Lung (tissue), 12 donors: ENCODE data around the gene HTRA3. TPM values are rescaled to one million over a fixed set of nuclear protein-coding genes. Genes with fewer than 3 reads are reported as not detected.

Experiments
- ATAC-seq: fragments of 200-7000 bp; cut with Tn5 transposase; one replicate; pipeline ENCODE4 v1.9.1; 2020; ENCODE audit warnings: moderate number of reproducible peaks; ENCODE audit not compliant: insufficient read depth, low FRiP score
- DNase-seq, 3 donors: peaks; one replicate each; pipeline ENCODE4 v3.0.0-alpha.2; 2013 to 2017
- H3K27ac ChIP-seq, 2 donors: one replicate each; pipeline ENCODE4 v1.5.1; 2013; ENCODE audit warnings: mild to moderate bottlenecking in 2 of 2, moderate library complexity in 2 of 2, control low read depth in 1 of 2, inconsistent platforms in 1 of 2, low read depth in 1 of 2, low read length in 1 of 2
- H3K27me3 ChIP-seq, 3 donors: one replicate each; pipeline ENCODE4 v1.5.1; 2013; ENCODE audit warnings: low read length in 2 of 3; ENCODE audit not compliant: control insufficient read depth in 3 of 3, insufficient read depth in 3 of 3
- H3K36me3 ChIP-seq, 4 donors: one replicate each; pipeline ENCODE4 v1.5.1; 2013; ENCODE audit warnings: low read length in 4 of 4, mild to moderate bottlenecking in 1 of 4, moderate library complexity in 1 of 4; ENCODE audit not compliant: control insufficient read depth in 4 of 4, insufficient read depth in 4 of 4
- H3K4me1 ChIP-seq, 5 donors: one replicate each; pipeline ENCODE4 v1.5.1; 2013; ENCODE audit warnings: low read length in 5 of 5, mild to moderate bottlenecking in 2 of 5, moderate library complexity in 1 of 5; ENCODE audit not compliant: control insufficient read depth in 5 of 5, insufficient read depth in 5 of 5
- H3K4me3 ChIP-seq: one replicate; pipeline ENCODE4 v1.5.1; 2013; ENCODE audit warnings: mild to moderate bottlenecking, control low read depth, moderate library complexity
- H3K9ac ChIP-seq, 2 donors: one replicate each; pipeline ENCODE4 v1.5.1; 2013; ENCODE audit warnings: low read length in 2 of 2, control low read depth in 1 of 2; ENCODE audit not compliant: insufficient read depth in 1 of 2
- H3K9me3 ChIP-seq, 4 donors: one replicate each; pipeline ENCODE4 v1.5.1; 2013; ENCODE audit warnings: low read length in 3 of 4, mild to moderate bottlenecking in 1 of 4, moderate library complexity in 1 of 4; ENCODE audit not compliant: control insufficient read depth in 4 of 4, insufficient read depth in 3 of 4
- WGBS, 2 donors: extraction: QIAGEN DNeasy Blood & Tissue Kit; methylation state at CpG; one replicate each; pipeline ENCODE4 v1.1.7; 2013; 5-methylcytosine and 5-hydroxymethylcytosine counted together
- polyA plus RNA-seq, 2 donors: library from polyadenylated mRNA; stranded (reverse); fragments of 200-250 nt; gene quantifications; one replicate each; pipeline ENCODE4 v1.2.1, GENCODE V29; 2013
- total RNA-seq, 2 donors: library from RNA; depleted of rRNA in 1 of 2; stranded (reverse); fragments of >200 nt in 1 of 2; gene quantifications; one replicate each; pipeline ENCODE4 v1.2.1, GENCODE V29; 2014 to 2021
- TF ChIP-seq, protein P1 (sequence below): IDR thresholded peaks from 2 replicates; pipeline ENCODE4 v1.5.1; 2012; ENCODE audit warnings: mild to moderate bottlenecking; ENCODE audit errors: control extremely low read depth, extremely low read depth
- donor health status: control.
- donor health status: control.
- donor health status: Bipolar disorder and iron deficiency.
- donor health status: healthy.
- donor health status: DM: yes; HTN: yes; CAD: no.

HTRA3 gene
- total and polyA plus RNA-seq, 4 donors = 9.5 to 23.5 (median 17.8) TPM

DNA sequence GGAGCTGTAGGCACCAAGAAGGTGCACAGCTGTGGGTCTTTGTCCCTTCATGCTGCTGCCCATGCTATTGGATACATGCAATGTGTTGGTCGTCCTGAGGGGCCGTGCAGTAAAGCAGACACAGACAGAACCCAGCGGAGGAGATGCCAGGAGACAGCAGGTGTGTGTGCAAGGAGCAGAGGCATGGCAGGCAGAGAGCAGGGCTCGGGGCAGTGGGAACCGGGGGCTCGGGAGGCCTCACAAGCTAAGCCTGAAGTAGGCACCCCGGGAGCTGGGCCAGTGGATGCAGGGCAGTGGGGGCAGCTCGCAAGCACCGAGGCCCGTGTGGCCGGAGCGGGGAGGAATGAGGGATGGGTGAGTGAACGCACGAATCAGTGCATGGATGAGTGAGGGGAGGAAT lies 13.2 kb downstream of the HTRA3 start:
- no peak overlapping the region for H3K9ac ChIP-seq
- H3K4me3 ChIP-seq = no peak overlapping the region
- no peak overlapping the region for H3K27ac ChIP-seq
- TF ChIP-seq, protein P1, sequence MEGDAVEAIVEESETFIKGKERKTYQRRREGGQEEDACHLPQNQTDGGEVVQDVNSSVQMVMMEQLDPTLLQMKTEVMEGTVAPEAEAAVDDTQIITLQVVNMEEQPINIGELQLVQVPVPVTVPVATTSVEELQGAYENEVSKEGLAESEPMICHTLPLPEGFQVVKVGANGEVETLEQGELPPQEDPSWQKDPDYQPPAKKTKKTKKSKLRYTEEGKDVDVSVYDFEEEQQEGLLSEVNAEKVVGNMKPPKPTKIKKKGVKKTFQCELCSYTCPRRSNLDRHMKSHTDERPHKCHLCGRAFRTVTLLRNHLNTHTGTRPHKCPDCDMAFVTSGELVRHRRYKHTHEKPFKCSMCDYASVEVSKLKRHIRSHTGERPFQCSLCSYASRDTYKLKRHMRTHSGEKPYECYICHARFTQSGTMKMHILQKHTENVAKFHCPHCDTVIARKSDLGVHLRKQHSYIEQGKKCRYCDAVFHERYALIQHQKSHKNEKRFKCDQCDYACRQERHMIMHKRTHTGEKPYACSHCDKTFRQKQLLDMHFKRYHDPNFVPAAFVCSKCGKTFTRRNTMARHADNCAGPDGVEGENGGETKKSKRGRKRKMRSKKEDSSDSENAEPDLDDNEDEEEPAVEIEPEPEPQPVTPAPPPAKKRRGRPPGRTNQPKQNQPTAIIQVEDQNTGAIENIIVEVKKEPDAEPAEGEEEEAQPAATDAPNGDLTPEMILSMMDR = no peak
- H3K27me3 ChIP-seq = no peaks in the 10 kb centered on the region
- no peaks in the 10 kb centered on the region for H3K36me3 ChIP-seq
- ATAC-seq (no peak), DNase-seq (no peak)
- H3K9me3 ChIP-seq = no peaks in the 10 kb centered on the region
- WGBS, 2 donors = 87 to 91% methylated on average over 14 of the region's 14 CpGs
- peaks cover 0 to 32% (median 8%) of the 10 kb centered on the region in 5 donors for H3K4me1 ChIP-seq

DNA sequence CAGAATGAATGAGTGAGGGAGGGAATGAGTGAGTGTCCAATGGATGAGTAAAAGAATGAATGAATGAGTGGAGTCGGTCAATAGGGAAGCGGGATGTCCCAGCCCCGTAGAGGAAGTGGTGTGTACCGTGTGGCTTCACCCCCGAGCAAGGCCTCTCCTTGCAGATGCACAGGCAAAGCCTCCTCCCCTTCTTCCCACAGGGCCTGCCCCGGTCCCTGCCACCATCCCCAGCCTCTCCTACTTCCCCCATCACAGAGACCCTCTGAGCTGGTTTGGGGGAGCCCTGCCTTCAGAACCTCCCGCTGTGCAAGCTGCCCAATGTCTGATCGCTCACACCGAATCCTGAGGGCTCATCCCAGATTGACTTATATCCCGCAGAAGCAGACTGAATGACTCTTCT lies 13.6 kb downstream of the HTRA3 start:
- H3K27me3 ChIP-seq = no peaks in the 10 kb centered on the region
- ATAC-seq = no peak
- TF ChIP-seq, protein P1 = no peak
- no peaks in the 10 kb centered on the region for H3K9me3 ChIP-seq
- WGBS, 2 donors = 56 to 72% methylated on average over 10 of the region's 10 CpGs
- no peak overlapping the region for H3K27ac ChIP-seq
- no peak overlapping the region for H3K9ac ChIP-seq
- DNase-seq = no peak
- peaks cover 0 to 27% (median 8%) of the 10 kb centered on the region in 5 donors for H3K4me1 ChIP-seq
- H3K36me3 ChIP-seq = no peaks in the 10 kb centered on the region
- H3K4me3 ChIP-seq = no peak overlapping the region

- ATAC-seq = no peak
- no peak overlapping the region for H3K4me3 ChIP-seq
- WGBS, 2 donors = 81 to 84% methylated on average over 20 of the region's 20 CpGs
- TF ChIP-seq, protein P1 = no peak
- no peak overlapping the region for H3K27ac ChIP-seq
- no peaks in the 10 kb centered on the region for H3K36me3 ChIP-seq
- no peaks in the 10 kb centered on the region for H3K27me3 ChIP-seq
- H3K9me3 ChIP-seq = no peaks in the 10 kb centered on the region
- no peak for DNase-seq
- peaks cover 0 to 22% (median 5%) of the 10 kb centered on the region in 5 donors for H3K4me1 ChIP-seq
- H3K9ac ChIP-seq = no peak overlapping the region
Observed at GRCh38 chr4:8283631-8284121, 14.1 kb downstream of the HTRA3 start.

DNA sequence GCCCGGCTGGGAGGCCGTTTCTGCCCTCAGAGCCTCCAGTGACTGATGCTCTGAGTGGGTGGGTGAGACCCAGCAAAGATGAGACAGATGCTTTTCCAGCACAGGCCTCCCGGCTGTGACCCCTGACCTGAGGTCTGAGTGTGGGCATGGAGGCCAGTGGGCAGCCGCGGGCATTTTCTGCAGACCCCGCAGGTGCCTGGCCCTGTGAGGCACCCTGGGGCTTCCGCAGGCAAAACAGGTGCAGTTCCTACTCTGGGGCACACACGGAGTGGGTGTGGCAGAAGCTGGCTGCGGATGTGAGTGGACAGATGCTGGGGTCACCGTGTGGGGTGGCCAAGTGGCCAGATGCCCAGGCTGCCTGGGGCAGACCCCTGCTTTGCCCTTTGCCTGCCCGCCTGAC lies 14.8 kb downstream of the HTRA3 start:
- Histone ChIP-seq H3K27ac (no peak overlapping the region), H3K36me3 (no peaks in the 10 kb centered on the region), H3K9me3 (no peaks in the 10 kb centered on the region), H3K27me3 (no peaks in the 10 kb centered on the region), H3K4me3 (no peak overlapping the region), H3K4me1 (peaks cover 0 to 15% (median 3%) of the 10 kb centered on the region in 5 donors), H3K9ac (no peak overlapping the region)
- ATAC-seq = no peak
- no peak for DNase-seq
- TF ChIP-seq, protein P1 = no peak
- WGBS, 2 donors = 79 to 90% methylated on average over 11 of the region's 11 CpGs
